Upper lobe of left lung (tissue), 6 donors: ENCODE data around the gene VWA1. TPM values are rescaled to one million over a fixed set of nuclear protein-coding genes. Genes with fewer than 3 reads are reported as not detected.

Source experiments
- ATAC-seq, 2 donors: fragments of 200-7000 bp; cut with Tn5 transposase; one replicate each; pipeline ENCODE4 v1.9.1; 2022; ENCODE audit warnings: mild to moderate bottlenecking in 2 of 2, moderate library complexity in 2 of 2; ENCODE audit not compliant: low FRiP score in 2 of 2
- DNase-seq, 2 donors: peaks; one replicate each; pipeline ENCODE4 v3.0.0-alpha.2; 2019 to 2020
- H3K27ac ChIP-seq, 4 donors: fragments of 200-600 bp; sonication (generic); one replicate each; pipeline ENCODE4 v1.5.1; 2016 to 2019
- H3K27me3 ChIP-seq, 4 donors: fragments of 200-600 bp; sonication (generic); one replicate each; pipeline ENCODE4 v1.5.1; 2017 to 2019
- H3K36me3 ChIP-seq, 4 donors: fragments of 200-600 bp; sonication (generic); one replicate each; pipeline ENCODE4 v1.5.1; 2016 to 2019
- H3K4me1 ChIP-seq, 4 donors: fragments of 200-600 bp; sonication (generic); one replicate each; pipeline ENCODE4 v1.5.1; 2018 to 2019
- H3K4me3 ChIP-seq, 4 donors: fragments of 200-600 bp; sonication (generic); one replicate each; pipeline ENCODE4 v1.5.1; 2017 to 2019; ENCODE audit warnings: mild to moderate bottlenecking in 2 of 4, moderate library complexity in 1 of 4
- H3K9me3 ChIP-seq, 4 donors: fragments of 200-600 bp; sonication (generic); one replicate each; pipeline ENCODE4 v1.5.1; 2018 to 2019
- EP300 ChIP-seq, 4 donors: sonication (generic); formaldehyde crosslinking; IDR thresholded peaks; one replicate each; pipeline ENCODE4 v1.5.1; 2017; ENCODE audit warnings: antibody characterized with exemption in 4 of 4, control low read depth in 2 of 4
- POLR2A ChIP-seq, 4 donors: fragments of 450-650 bp; IDR thresholded peaks; one replicate each; pipeline ENCODE4 v1.5.1; 2016 to 2017; ENCODE audit warnings: antibody characterized with exemption in 4 of 4, mild to moderate bottlenecking in 2 of 4
- POLR2AphosphoS5 ChIP-seq, 2 donors: sonication (generic); formaldehyde crosslinking; IDR thresholded peaks; one replicate each; pipeline ENCODE4 v1.5.1; 2017; ENCODE audit warnings: antibody characterized with exemption in 2 of 2
- WGBS, 2 donors: methylation state at CpG; one replicate each; pipeline ENCODE4 v1.1.5; 2017 to 2018; 5-methylcytosine and 5-hydroxymethylcytosine counted together
- total RNA-seq, 6 donors: library from RNA; depleted of rRNA in 4 of 6; stranded (reverse); fragments of >200 nt in 4 of 6; gene quantifications; one replicate each; pipeline versions ENCODE4 v1.1.0 to v1.2.1, GENCODE V29; 2016 to 2021
- TF ChIP-seq, protein P1 (sequence below), 6 experiments: fragments of 450-650 bp in 4 of 6; fragments of 200-600 bp in 2 of 6; sonication (generic) in 2 of 6; IDR thresholded peaks; one replicate each; pipeline ENCODE4 v1.5.1; 2016 to 2019; ENCODE audit warnings: antibody characterized with exemption in 6 of 6
- donor health status: DM: no; HTN: no; CAD: no; lungs with moderate emphysema.
- donor health status: DM: no; HTN: yes; CAD: no; lungs with severe emphysema.

VWA1 gene
- total RNA-seq, 6 donors from 2014 or later, result 41.8 to 108 (median 62.5) TPM

DNA sequence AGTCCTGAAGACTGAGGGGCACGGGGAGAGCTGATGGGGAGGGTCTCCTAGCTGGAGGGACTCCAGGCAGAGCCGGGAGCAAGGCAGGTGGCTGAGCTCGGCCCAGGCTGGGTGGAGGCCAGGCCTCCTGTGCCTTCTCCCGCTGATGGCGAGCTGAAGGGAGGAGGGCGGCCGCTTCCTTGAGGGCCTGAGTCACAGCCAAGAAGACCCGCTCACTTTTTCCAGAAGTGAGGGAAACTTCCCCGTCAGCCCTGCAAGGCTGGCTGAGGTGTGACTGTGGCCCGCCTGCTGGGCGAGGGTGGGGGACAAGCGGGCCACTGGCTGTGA lies 1.7 kb upstream of the VWA1 start:
- TF ChIP-seq EP300 (IDR thresholded peaks at IDR 0.05), result peak in 1 of 4 donors; percentile 34
- TF ChIP-seq, protein P1, sequence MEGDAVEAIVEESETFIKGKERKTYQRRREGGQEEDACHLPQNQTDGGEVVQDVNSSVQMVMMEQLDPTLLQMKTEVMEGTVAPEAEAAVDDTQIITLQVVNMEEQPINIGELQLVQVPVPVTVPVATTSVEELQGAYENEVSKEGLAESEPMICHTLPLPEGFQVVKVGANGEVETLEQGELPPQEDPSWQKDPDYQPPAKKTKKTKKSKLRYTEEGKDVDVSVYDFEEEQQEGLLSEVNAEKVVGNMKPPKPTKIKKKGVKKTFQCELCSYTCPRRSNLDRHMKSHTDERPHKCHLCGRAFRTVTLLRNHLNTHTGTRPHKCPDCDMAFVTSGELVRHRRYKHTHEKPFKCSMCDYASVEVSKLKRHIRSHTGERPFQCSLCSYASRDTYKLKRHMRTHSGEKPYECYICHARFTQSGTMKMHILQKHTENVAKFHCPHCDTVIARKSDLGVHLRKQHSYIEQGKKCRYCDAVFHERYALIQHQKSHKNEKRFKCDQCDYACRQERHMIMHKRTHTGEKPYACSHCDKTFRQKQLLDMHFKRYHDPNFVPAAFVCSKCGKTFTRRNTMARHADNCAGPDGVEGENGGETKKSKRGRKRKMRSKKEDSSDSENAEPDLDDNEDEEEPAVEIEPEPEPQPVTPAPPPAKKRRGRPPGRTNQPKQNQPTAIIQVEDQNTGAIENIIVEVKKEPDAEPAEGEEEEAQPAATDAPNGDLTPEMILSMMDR (IDR thresholded peaks at IDR 0.05), result no peak
- peaks cover 67 to 90% (median 82%) of the 10 kb centered on the region in 4 donors for H3K4me1 ChIP-seq
- peaks cover 0 to 7% (median 0%) of the 10 kb centered on the region in 4 donors for H3K27me3 ChIP-seq
- no peaks in the 10 kb centered on the region for H3K9me3 ChIP-seq
- 9% methylated on average over 8 of the region's 12 CpGs; no CpG with 5 or more reads in 1 of the 2 donors for WGBS, 2 donors
- ATAC-seq (peak; percentile 1 to 5), DNase-seq (peak in 1 of 2 donors; percentile 58)
- peak overlapping the region; percentile 87 to 95 (median 92) for H3K27ac ChIP-seq
- H3K36me3 ChIP-seq, result no peaks in the 10 kb centered on the region
- H3K4me3 ChIP-seq, result peak overlapping the region in 3 of 4 donors; percentile 1 to 29 (median 24)

DNA sequence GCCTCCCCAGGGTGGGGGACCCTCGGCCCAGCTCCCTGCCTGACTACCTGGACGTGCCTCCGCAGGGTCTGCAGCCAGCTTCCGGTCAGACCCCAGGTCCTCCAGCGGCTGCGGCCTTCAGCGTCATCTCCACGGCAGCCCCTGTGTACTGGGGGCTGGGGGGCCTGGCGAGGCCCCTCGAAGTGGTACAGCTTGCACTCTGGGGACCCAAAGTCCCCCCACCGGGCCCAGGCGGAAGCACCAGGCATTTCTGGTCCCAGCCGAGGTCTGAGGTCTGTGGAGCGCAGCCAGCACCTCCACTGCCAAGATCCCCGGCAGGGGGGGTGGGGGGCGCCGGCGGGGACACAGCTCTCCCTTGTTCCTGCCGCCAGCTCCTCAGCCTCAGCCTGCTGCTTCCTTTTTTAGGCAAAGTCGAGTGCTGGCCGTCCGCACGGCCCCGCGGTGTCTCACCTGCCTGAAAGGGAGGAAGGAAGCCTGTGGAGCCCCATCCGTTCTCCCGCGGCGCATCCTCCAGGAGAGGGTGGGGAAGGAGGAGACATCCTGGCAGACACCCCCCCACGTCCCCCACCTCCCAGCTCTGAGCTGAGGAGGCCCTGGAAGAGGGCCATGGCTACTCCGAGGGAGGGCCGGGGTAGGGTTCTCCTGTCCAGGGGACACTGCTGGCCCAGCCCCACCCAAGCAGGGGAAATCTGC lies 1.2 kb upstream of the VWA1 start:
- ATAC-seq (no peak), DNase-seq (peak; percentile 62 to 92)
- H3K36me3 ChIP-seq, result no peaks in the 10 kb centered on the region
- no peak for TF ChIP-seq EP300 (IDR thresholded peaks at IDR 0.05)
- TF ChIP-seq POLR2A (IDR thresholded peaks at IDR 0.05), result no peak
- TF ChIP-seq, protein P1 (IDR thresholded peaks at IDR 0.05), result peak in 1 of 6 experiments; percentile 17
- WGBS, 2 donors, result 0 to 13% methylated on average over 3 to 18 of the region's 32 CpGs
- no peaks in the 10 kb centered on the region for H3K9me3 ChIP-seq
- H3K27ac ChIP-seq, result peak overlapping the region; percentile 87 to 95 (median 92)
- H3K4me3 ChIP-seq, result peak overlapping the region in 3 of 4 donors; percentile 1 to 29 (median 24)
- H3K4me1 ChIP-seq, result peaks cover 67 to 89% (median 82%) of the 10 kb centered on the region in 4 donors
- peaks cover 0 to 7% (median 0%) of the 10 kb centered on the region in 4 donors for H3K27me3 ChIP-seq

DNA sequence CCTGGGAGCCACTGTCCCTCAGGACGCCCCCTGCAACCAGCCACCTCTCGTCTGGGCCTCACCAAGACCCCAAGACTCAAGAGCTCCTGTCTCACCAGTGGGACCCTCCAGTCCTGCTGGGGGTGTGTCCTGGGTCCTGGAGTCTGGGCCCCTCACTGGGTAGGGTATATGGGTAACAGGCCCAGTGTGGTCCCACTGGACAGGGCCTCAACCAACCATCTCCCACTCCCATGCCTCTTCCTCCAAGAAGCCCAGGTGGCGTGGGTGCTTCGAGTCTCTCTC lies 725 bp upstream of the VWA1 start:
- H3K36me3 ChIP-seq, result no peaks in the 10 kb centered on the region
- peak overlapping the region in 3 of 4 donors; percentile 1 to 64 (median 57) for H3K4me3 ChIP-seq
- ATAC-seq (no peak), DNase-seq (no peak)
- WGBS, 2 donors, result 56 to 86% methylated on average over 2 to 4 of the region's 4 CpGs
- peaks cover 63 to 84% (median 77%) of the 10 kb centered on the region in 4 donors for H3K4me1 ChIP-seq
- peak overlapping the region; percentile 87 to 95 (median 92) for H3K27ac ChIP-seq
- no peak for TF ChIP-seq POLR2A (IDR thresholded peaks at IDR 0.05)
- TF ChIP-seq POLR2AphosphoS5 (IDR thresholded peaks at IDR 0.05), result no peak
- no peak for TF ChIP-seq EP300 (IDR thresholded peaks at IDR 0.05)
- TF ChIP-seq, protein P1 (IDR thresholded peaks at IDR 0.05), result no peak
- no peaks in the 10 kb centered on the region for H3K9me3 ChIP-seq
- H3K27me3 ChIP-seq, result peaks cover 0 to 7% (median 0%) of the 10 kb centered on the region in 4 donors

DNA sequence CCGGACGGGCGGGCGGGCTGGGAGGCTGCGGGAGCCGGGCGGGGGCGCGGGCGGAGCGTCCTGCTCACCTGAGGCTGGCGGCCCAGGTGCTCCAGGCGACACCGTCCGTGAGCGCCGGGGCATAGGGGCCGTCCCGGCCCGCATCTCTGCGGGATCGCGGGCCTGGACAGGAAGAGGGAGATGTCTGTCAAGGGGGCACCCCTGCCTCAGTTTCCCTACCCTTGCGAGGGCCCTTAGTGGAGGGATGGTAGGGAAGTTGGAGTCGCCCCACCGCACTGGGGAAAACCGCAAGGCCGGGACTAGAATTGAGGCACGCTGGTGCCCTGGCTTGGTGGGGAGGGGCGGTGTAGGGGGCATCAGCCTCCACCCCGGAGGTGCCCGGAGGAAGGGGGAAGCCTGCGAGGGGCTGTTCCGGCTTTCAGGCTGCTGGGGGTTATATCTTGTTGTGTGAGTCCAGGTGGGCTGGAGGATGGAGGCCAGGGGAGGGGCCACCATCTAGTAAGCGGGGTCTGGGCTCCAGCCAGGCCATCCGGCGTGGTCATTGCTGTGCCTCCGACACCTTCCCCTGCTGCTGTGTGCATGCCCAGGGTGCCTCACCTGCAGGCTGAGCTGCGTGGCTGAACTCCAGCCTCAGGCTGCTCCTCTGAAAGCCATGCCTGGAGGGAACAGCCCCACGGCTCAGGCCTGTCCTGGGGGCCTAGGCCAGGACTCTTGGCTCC lies 580 bp downstream of the VWA1 start:
- H3K36me3 ChIP-seq, result no peaks in the 10 kb centered on the region
- TF ChIP-seq POLR2A (IDR thresholded peaks at IDR 0.05) (no peak), EP300 (IDR thresholded peaks at IDR 0.05) (no peak), POLR2AphosphoS5 (IDR thresholded peaks at IDR 0.05) (no peak)
- TF ChIP-seq, protein P1 (IDR thresholded peaks at IDR 0.05), result no peak
- H3K27me3 ChIP-seq, result peaks cover 0 to 7% (median 0%) of the 10 kb centered on the region in 4 donors
- no peak for ATAC-seq
- no peaks in the 10 kb centered on the region for H3K9me3 ChIP-seq
- WGBS, 2 donors, result 17 to 19% methylated on average over 18 to 30 of the region's 40 CpGs
- peak in 1 of 2 donors; percentile 54 for DNase-seq
- peak overlapping the region in 3 of 4 donors; percentile 50 to 87 (median 60) for H3K27ac ChIP-seq
- peak overlapping the region; percentile 22 to 64 (median 56) for H3K4me3 ChIP-seq
- peaks cover 60 to 78% (median 72%) of the 10 kb centered on the region in 4 donors for H3K4me1 ChIP-seq
